RWPE1 (cell line): ENCODE results near the gene AP1B1.
"Not testable (repeated sequence)": the region's sequence is repeated elsewhere in the genome, so short reads cannot be mapped to it uniquely, and the experiment has no call there.

Source experiments
- CTCF ChIA-PET: fragments of 350-600 bp; sonication (Branson Sonifier 250); formaldehyde crosslinking; extraction: SDS; loops from one replicate; lab custom pipeline; 2021; lab: Yijun Ruan, JAX
- POLR2A ChIA-PET: fragments of 400-600 bp; formaldehyde crosslinking; extraction: SDS; loops from one replicate; lab custom pipeline; 2020; ENCODE audit warnings: antibody characterized with exemption; ENCODE audit not compliant: low non-redundant PET; lab: Yijun Ruan, JAX
- DNase-seq: peaks from one replicate; pipeline ENCODE4 v3.0.0; 2012; ENCODE audit warnings: low spot score
- H3K27ac ChIP-seq: fragments of 450-650 bp; 2 replicates; pipeline ENCODE4 v1.5.1; 2017
- CTCF ChIP-seq: fragments of 450-650 bp; conservative IDR thresholded peaks from 2 replicates; pipeline ENCODE4 v1.5.1; 2017; ENCODE audit warnings: low read depth, mild to moderate bottlenecking

AP1B1 gene

GRCh38 chr22:29380032-29380781 lies 8.2 kb downstream of the AP1B1 start:
- CTCF ChIA-PET, result interaction anchor here (0.6 kb wide), 1 partner anchor 26 kb away, joined by 3 read pairs; no protein-coding TSS in a partner anchor
- peak; percentile 50 for DNase-seq
- TF ChIP-seq CTCF, result no peak
- POLR2A ChIA-PET, result no interaction called here
- peak overlapping the region; percentile 46; the same call in 1 of the 2 replicates for H3K27ac ChIP-seq

GRCh38 chr22:29379258-29379657 lies 9.1 kb downstream of the AP1B1 start:
- CTCF ChIA-PET, result interaction anchor here (0.6 kb wide), 1 partner anchor 1492 kb away, joined by 3 read pairs; no protein-coding TSS in a partner anchor
- no peak for DNase-seq
- no peak overlapping the region for H3K27ac ChIP-seq

GRCh38 chr22:29377979-29378378 lies 10.4 kb downstream of the AP1B1 start:
- peak overlapping the region; percentile 27; the same call in 1 of the 2 replicates for H3K27ac ChIP-seq
- DNase-seq, result peak; percentile 48
- no peak for TF ChIP-seq CTCF
- ChIA-PET CTCF (no interaction called here), POLR2A (interaction anchor here (0.6 kb wide), 1 partner anchor 176 kb away, joined by 3 read pairs; the partner anchor contains the start of gene THOC5)

More at GRCh38 chr22:29379258-29379657, 9.1 kb downstream of the AP1B1 start:
- no peak for TF ChIP-seq CTCF
- POLR2A ChIA-PET, result no interaction called here

GRCh38 chr22:29376705-29377104 lies 11.7 kb downstream of the AP1B1 start:
- POLR2A ChIA-PET, DNase-seq: not testable (repeated sequence)

GRCh38 chr22:29375398-29376076 lies 12.8 kb downstream of the AP1B1 start:
- no peak for DNase-seq
- H3K27ac ChIP-seq, result 0 out of 2 replicates have a peak overlapping the region, but pooled peaks have one; percentile 22
- TF ChIP-seq CTCF, result no peak
- CTCF ChIA-PET, result no interaction called here
- POLR2A ChIA-PET, result no interaction called here

More at GRCh38 chr22:29376705-29377104, 11.7 kb downstream of the AP1B1 start:
- H3K27ac ChIP-seq, CTCF ChIA-PET: not testable (repeated sequence)

GRCh38 chr22:29374806-29375205 lies 13.6 kb downstream of the AP1B1 start:
- CTCF ChIA-PET, H3K27ac ChIP-seq, DNase-seq, POLR2A ChIA-PET: not testable (repeated sequence)

GRCh38 chr22:29374401-29374800 lies 14.0 kb downstream of the AP1B1 start:
- CTCF ChIA-PET, result no interaction called here
- POLR2A ChIA-PET, result no interaction called here
- no peak for DNase-seq
- no peak for TF ChIP-seq CTCF
- H3K27ac ChIP-seq, result no peak overlapping the region
